GM15510 (cell line): Measurements from ENCODE around the gene ASB8.

Experiments
- POLR2A ChIP-seq: IDR thresholded peaks from 3 replicates; pipeline ENCODE4 v1.6.1; 2011; ENCODE audit warnings: borderline replicate concordance; ENCODE audit not compliant: insufficient read length; ENCODE audit errors: extremely low read depth

Gene ASB8

GRCh38 chr12:48157018-48157888, at the start of gene ASB8:
ASB8 (minus strand) TSS chr12:48157515; CDS start chr12:48153496, 4,019 bp downstream.
- TF ChIP-seq POLR2A, result peak; percentile 69

GRCh38 chr12:48203192-48203591, 45.9 kb upstream of the ASB8 start, which contains the start of gene OR10AD1:
OR10AD1 (minus strand) TSS chr12:48203292; CDS start chr12:48203292, 0 bp downstream.
- TF ChIP-seq POLR2A, result no peak

DNA sequence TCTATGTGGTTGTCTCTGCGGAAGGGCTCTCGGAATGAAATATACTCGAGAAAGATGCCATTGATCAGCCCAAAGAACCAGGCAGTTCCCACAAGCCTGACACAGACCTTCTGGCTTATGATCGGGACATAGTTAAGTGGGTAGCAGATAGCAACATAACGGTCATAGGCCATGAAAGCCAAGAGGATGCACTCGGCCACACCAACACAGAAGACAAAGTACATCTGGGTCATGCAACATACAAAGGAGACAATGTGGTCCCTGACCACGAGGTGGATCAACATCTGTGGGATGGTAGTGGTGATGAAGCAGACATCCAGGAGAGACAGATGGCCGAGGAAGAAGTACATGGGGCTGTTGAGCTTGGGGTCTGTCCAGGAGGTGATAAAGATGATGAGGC, 45.5 kb upstream of the ASB8 start:
- TF ChIP-seq POLR2A, result no peak

DNA sequence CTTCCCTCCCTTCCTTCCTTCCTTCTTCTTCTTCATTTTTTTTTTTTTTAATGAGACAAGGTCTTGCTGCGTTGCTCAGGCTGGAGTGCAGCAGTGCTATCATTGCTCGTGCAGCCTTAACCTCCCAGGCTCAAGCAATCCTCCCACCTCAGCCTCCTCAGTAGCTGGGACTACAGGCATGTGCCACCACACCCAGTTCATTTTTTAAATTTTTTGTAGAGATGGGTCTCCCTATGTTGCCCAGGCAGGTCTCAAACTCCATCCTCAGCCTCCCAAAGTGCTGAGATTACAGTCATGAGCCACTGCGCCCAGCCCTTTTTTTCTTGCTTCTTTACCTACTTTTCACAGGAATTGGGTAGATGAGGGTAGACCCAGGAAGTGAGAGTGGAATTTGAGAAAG, 44.2 kb upstream of the ASB8 start:
- TF ChIP-seq POLR2A, result no peak

DNA sequence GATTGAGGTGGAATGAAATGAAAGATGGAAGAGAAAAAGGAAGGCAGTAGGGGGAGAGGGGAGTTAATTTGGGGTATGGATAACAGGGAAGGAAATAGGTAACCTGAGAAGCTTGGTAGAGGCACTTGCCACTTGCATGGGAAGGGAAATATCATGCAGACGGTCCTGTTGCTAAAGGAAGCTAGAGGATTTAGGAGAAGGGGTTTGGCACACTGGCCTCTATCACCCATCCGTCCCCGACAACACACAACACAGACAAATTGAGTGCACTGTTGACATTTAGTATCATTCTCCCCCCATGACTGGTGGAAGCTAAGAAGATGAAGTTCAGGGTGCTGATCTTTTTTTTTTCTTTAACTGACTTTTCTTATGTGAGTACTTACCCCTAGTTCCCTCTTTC, 43.8 kb upstream of the ASB8 start:
- TF ChIP-seq POLR2A, result no peak

GRCh38 chr12:48199774-48200221, 42.5 kb upstream of the ASB8 start:
- no peak for TF ChIP-seq POLR2A

DNA sequence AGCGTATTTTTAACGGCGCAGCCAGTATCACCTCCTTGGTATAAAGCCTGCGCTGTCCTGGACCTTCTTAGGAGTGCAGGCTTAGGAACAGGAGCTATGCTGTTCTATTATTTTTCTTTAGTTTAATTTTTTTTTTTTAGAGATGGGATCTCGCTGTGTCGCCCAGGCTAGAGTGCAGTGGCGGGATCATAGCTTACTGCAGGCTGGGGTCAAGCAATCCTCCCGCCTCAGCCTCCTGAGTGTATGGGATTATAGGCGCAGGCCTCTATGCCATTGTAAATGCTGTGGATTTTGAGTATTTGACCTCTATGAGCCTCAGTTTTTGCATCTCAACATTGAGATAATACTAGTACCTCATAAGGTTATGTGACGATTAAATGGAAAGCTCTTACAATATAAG, 41.7 kb upstream of the ASB8 start:
- TF ChIP-seq POLR2A, result no peak

GRCh38 chr12:48198672-48198971, 41.3 kb upstream of the ASB8 start:
- no peak for TF ChIP-seq POLR2A

- peak; percentile 95 for TF ChIP-seq POLR2A
Observed at GRCh38 chr12:48197971-48198671, 40.8 kb upstream of the ASB8 start.

DNA sequence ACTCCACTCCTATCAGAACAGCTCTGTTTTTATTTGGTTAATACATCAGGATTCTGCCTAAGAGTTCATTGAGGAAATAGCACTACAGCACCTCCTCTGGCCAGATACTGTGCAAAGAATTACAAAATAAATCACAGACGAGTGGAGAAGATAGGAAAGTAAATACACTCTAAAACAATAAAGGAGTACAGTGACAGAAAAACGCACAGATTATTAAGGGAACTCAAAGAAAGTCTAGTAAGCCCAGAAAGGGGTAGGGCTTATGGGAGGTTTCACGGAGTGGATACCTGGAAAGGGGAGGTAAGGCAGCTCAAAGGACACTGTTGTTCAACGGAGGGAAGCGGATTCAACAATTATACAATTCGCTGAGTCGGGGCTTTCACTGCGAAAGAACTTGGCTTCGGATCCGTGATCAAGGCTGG, 40.2 kb upstream of the ASB8 start:
- no peak for TF ChIP-seq POLR2A

DNA sequence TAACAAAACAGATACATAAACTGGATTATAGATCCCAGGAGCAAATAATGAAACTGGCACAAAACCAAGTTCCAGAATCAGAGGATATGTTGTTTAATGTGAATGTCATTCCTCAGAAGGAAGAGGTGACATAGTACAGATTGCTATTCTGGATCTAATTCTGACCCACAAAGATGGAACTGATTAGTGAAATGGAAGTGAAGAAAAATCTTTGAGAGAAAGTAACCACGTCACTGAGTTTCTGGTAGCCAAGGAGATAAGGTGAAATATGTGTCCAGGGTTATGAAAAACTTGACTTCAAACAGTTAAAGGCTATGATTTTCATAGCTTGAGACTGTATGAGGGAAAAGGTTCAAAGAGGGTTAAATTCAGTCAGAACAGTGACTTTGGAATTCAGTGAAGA, 37.5 kb upstream of the ASB8 start:
- no peak for TF ChIP-seq POLR2A

DNA sequence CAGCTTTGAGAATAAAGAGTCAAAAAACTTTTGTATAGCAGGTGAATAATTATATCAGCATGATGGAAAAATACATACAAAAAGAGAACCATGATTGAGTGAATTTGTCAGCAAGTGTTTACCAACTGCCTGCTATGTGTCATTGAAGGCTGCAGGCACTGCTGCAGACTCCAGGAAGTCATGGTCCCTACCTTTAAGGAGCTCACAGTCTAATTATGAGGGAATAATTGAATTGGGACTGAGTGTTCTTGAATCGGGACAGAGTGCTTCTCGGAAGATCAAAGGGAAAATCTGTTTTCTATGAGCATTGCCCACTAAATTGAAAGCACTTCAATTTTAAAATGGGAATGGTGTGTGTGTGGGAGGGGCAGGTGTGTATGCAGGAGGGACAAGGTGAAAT, 36.3 kb upstream of the ASB8 start:
- TF ChIP-seq POLR2A, result no peak

GRCh38 chr12:48192861-48193260, 35.5 kb upstream of the ASB8 start:
- TF ChIP-seq POLR2A, result no peak

DNA sequence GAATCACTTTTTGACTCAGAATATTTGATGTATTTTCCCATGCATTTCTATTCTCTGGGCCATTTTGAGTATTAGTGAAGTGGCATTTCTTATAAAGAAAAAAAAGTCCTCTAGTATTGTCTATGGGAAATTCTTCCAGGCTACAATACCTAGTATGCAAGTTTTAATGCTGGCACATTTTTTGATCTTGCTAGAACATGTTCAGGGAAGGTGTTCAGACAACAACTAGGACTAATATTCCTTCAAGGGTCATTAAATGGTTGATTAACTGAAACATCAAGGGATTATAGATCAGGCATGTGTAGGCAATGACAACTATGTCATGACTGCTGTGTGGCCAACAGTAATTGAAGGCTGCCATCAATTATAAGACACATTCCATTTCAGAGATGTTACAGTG, 33.8 kb upstream of the ASB8 start:
- no peak for TF ChIP-seq POLR2A

DNA sequence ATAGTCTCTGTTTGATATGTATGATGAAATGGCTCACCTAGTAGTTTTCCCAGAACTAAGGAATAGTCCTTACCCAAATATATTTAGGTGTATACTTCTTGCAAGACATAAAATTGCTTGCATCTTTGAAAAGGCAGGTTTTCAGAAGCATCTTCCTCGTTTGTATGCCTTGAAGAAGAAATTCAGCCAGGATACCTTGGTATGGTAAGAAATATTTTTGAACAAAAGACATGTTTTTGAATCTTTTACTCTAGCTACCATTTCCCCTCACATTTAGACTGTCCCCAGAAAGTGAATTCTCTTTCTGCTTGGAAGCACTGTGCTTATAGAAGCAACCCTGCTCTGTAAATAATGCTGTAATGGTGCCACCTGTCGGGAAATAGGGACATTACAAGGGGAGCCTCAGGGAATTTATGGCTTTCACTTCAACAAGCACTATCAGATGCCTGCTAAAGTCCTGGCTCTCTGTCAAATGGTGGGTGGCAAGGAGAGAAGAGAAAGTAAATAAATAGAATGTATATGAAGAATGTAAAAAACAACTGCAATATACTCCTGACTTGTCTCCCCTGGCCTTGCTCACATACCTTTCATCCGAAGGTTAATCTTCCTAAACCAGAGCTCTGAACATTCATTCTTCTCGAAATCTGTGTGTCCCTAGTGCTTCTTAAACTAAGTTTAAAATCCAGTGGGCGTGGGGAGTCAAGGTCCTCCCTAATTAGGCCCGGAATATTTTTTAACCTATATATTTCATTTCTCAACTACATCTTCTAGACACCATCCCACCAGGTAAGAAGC, 32.2 kb upstream of the ASB8 start:
- no peak for TF ChIP-seq POLR2A
